T47D (cell line): ENCODE results near the gene SAPCD1.

Experiments used
- DNase-seq, 2 experiments: peaks; one replicate each; pipeline versions ENCODE4 v3.0.0 to v3.0.0-alpha.2; 2011 to 2012; ENCODE audit warnings: low read depth in 1 of 2, low spot score in 1 of 2
- JUND ChIP-seq: IDR thresholded peaks from 2 replicates; pipeline ENCODE4 v1.6.1; 2012; ENCODE audit warnings: low read depth
- in situ Hi-C: cut with HindIII; loops from 2 replicates; pipeline ENCODE4 v1.10.0; 2016; ENCODE audit warnings: low sequenced_read_pairs, low pct_unique_long_range_greater_than_20kb

The SAPCD1 gene

GRCh38 chr6:31767096-31767645, 4.7 kb downstream of the SAPCD1 start:
- TF ChIP-seq JUND, result no peak
- DNase-seq, result peak; percentile 46 to 52
- in situ Hi-C loops, result no loop called here

- TF ChIP-seq JUND, result no peak
- DNase-seq, result no peak
- in situ Hi-C loops, result no loop called here
These were observed 6.2 kb downstream of the SAPCD1 start for GRCh38 chr6:31768363-31769257.

- TF ChIP-seq JUND, result no peak
- DNase-seq, result peak; percentile 85 to 89
- in situ Hi-C loops, result no loop called here
These were observed 7.4 kb downstream of the SAPCD1 start for GRCh38 chr6:31769684-31770371.

- no peak for DNase-seq
- TF ChIP-seq JUND, result no peak
- in situ Hi-C loops, result no loop called here
These were observed 8.4 kb downstream of the SAPCD1 start for GRCh38 chr6:31770860-31771259.

GRCh38 chr6:31771992-31772358, 9.5 kb downstream of the SAPCD1 start:
- in situ Hi-C loops, result no loop called here
- no peak for TF ChIP-seq JUND
- DNase-seq, result no peak

GRCh38 chr6:31775184-31775583, 12.7 kb downstream of the SAPCD1 start:
- peak; percentile 42 to 72 for DNase-seq
- in situ Hi-C loops, result no loop called here
- TF ChIP-seq JUND, result no peak

- in situ Hi-C loops, result no loop called here
- no peak for DNase-seq
- TF ChIP-seq JUND, result no peak
These were observed 13.4 kb downstream of the SAPCD1 start for GRCh38 chr6:31775633-31776484.

- no peak for TF ChIP-seq JUND
These were observed 14.1 kb downstream of the SAPCD1 start for GRCh38 chr6:31776485-31776988.

GRCh38 chr6:31776989-31777666, 14.7 kb downstream of the SAPCD1 start, which contains the start of gene VWA7:
Gene VWA7 (minus strand): TSS chr6:31777328. CDS start chr6:31776779, 549 bp downstream.
- peak in 1 of 2 experiments; percentile 44 for DNase-seq
- in situ Hi-C loops, result no loop called here
- no peak for TF ChIP-seq JUND

More at GRCh38 chr6:31776485-31776988, 14.1 kb downstream of the SAPCD1 start:
- in situ Hi-C loops, result no loop called here
- DNase-seq, result no peak

GRCh38 chr6:31777667-31778050, 15.2 kb downstream of the SAPCD1 start:
- in situ Hi-C loops, result no loop called here
- no peak for DNase-seq
- no peak for TF ChIP-seq JUND

- in situ Hi-C loops, result no loop called here
- no peak for DNase-seq
- TF ChIP-seq JUND, result no peak
These were observed 15.7 kb downstream of the SAPCD1 start for GRCh38 chr6:31778193-31778592.
